ENCODE results near the gene SNTG2. TPM values are rescaled to one million over a fixed set of nuclear protein-coding genes. Genes with fewer than 3 reads are reported as not detected.

SNTG2 gene
- total and polyA plus RNA-seq, 2 donors (not counting 3 experiments of a cell fraction or from before 2014, with no cell fraction given) = not detected

- no peaks in the 10 kb centered on the region for H3K36me3 ChIP-seq (ENCODE audit: control insufficient read depth in 2 of 2, extremely low read depth in 1 of 2, insufficient read depth in 2 of 2, low read length in 2 of 2)
- DNase-seq (ENCODE audit: low read depth, low spot score) (no peak), FAIRE-seq (no peak)
- no peak overlapping the region for H3K27ac ChIP-seq (ENCODE audit: insufficient read depth, low read depth, low read length)
- dilution Hi-C loops (cut with MboI; ENCODE audit: extremely low pct_ligation_motif_present, low sequenced_read_pairs) (no loop called here), intact Hi-C loops (cut with micrococcal nuclease) (no loop called here)
- no peak overlapping the region for H3K4me3 ChIP-seq (replicated peaks in 1 of 3; ENCODE audit: insufficient read depth in 1 of 3, low read depth in 1 of 3, low read length in 3 of 3)
- no peak overlapping the region for H3K4me2 ChIP-seq (ENCODE audit: insufficient read depth, low read length)
- no peak for TF ChIP-seq POLR2AphosphoS5 (IDR thresholded peaks at IDR 0.05; ENCODE audit: insufficient read depth, low read depth, low read length)
- no peak for TF ChIP-seq POLR2A (IDR thresholded peaks at IDR 0.05; ENCODE audit: low read depth, low read length)
- no peak for TF ChIP-seq MAX (IDR thresholded peaks at IDR 0.05; ENCODE audit: insufficient read depth, insufficient read length)
- TF ChIP-seq MYC (IDR thresholded peaks at IDR 0.05; ENCODE audit: low read depth, low read length) = no peak
- TF ChIP-seq EZH2 (IDR thresholded peaks at IDR 0.05; ENCODE audit: borderline replicate concordance, low read depth, low read length, severe bottlenecking) = no peak
- TF ChIP-seq, protein P1, sequence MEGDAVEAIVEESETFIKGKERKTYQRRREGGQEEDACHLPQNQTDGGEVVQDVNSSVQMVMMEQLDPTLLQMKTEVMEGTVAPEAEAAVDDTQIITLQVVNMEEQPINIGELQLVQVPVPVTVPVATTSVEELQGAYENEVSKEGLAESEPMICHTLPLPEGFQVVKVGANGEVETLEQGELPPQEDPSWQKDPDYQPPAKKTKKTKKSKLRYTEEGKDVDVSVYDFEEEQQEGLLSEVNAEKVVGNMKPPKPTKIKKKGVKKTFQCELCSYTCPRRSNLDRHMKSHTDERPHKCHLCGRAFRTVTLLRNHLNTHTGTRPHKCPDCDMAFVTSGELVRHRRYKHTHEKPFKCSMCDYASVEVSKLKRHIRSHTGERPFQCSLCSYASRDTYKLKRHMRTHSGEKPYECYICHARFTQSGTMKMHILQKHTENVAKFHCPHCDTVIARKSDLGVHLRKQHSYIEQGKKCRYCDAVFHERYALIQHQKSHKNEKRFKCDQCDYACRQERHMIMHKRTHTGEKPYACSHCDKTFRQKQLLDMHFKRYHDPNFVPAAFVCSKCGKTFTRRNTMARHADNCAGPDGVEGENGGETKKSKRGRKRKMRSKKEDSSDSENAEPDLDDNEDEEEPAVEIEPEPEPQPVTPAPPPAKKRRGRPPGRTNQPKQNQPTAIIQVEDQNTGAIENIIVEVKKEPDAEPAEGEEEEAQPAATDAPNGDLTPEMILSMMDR (IDR thresholded peaks at IDR 0.05; ENCODE audit: extremely low read depth in 1 of 2, insufficient read depth in 1 of 2, low read depth in 1 of 2, low read length in 2 of 2) = no peak
- TF ChIP-seq FOS (IDR thresholded peaks at IDR 0.05; ENCODE audit: borderline replicate concordance, insufficient read depth, low read length) = no peak
- TF ChIP-seq GATA2 (IDR thresholded peaks at IDR 0.05; ENCODE audit: insufficient read depth, insufficient read length, low read depth, low read length) = no peak
- no peak for TF ChIP-seq JUN (IDR thresholded peaks at IDR 0.05; ENCODE audit: borderline replicate concordance, insufficient read depth, insufficient read length, low read depth)
- no TSS peak for BruUV-seq (replicated peaks)
- no peak overlapping the region for H2AFZ ChIP-seq (ENCODE audit: low read depth, low read length)
- peaks cover 3% of the 10 kb centered on the region for H3K9me3 ChIP-seq (replicated peaks; ENCODE audit: control insufficient read depth, insufficient read depth, low read length)
- ChIA-PET CTCF (no interaction called here), POLR2A (no interaction called here)
- no peaks in the 10 kb centered on the region for H3K9me1 ChIP-seq (replicated peaks; ENCODE audit: control insufficient read depth, extremely low read depth, insufficient read depth, low read length)
- H3K9ac ChIP-seq (replicated peaks; ENCODE audit: extremely low read depth, insufficient read depth, low read length) = no peak overlapping the region
- no peaks in the 10 kb centered on the region for H3K4me1 ChIP-seq (ENCODE audit: control insufficient read depth, extremely low read depth, insufficient read depth, low read length)
- no peaks in the 10 kb centered on the region for H4K20me1 ChIP-seq (replicated peaks; ENCODE audit: control insufficient read depth, extremely low read depth, insufficient read depth, low read length)
- H3K79me2 ChIP-seq (ENCODE audit: control insufficient read depth, insufficient read depth, low read length) = no peaks in the 10 kb centered on the region
- H3K27me3 ChIP-seq (ENCODE audit: control insufficient read depth in 2 of 2, insufficient read depth in 2 of 2, low read length in 2 of 2) = no peaks in the 10 kb centered on the region
Observed at GRCh38 chr2:1371082-1371481, 420.4 kb downstream of the SNTG2 start.
